ENCODE results near the gene JARID2.

Gene JARID2

DNA sequence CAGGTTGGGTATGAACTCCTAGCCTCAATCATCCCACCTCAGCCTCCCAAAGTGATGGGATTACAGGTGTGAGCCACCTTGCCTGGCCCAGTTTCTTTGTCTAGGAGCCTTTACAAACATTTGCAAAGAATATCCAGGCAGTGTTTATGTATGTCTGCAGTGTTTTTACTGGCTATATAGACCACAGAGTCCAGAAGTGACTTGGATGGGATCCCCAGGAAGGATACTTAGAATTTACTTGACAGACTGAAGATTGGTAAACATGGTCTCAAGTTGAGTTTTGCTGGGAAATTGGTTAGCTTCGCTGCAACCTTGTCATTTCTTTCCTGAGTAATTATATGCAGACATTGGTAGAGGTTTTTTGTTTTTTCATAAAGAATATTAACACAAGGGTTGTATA lies 23.8 kb downstream of the JARID2 start:
- Histone ChIP-seq H3K9me3 (ENCODE audit: severe bottlenecking) (no peaks in the 10 kb centered on the region), H3K27me3 (ENCODE audit: insufficient read depth, low read depth, severe bottlenecking) (no peaks in the 10 kb centered on the region)

GRCh38 chr6:15270402-15270801 lies 24.5 kb downstream of the JARID2 start:
- no peak for DNase-seq
- TF ChIP-seq CTCF (IDR thresholded peaks at IDR 0.05; ENCODE audit: low read depth, low read length): no peak
- Histone ChIP-seq H3K36me3 (no peaks in the 10 kb centered on the region; the same call in 1 of the 2 replicates), H3K27ac (no peak overlapping the region), H3K27me3 (ENCODE audit: insufficient read depth, low read depth, severe bottlenecking) (no peaks in the 10 kb centered on the region), H3K4me3 (ENCODE audit: low read depth, low read length) (no peak overlapping the region), H3K9me3 (ENCODE audit: severe bottlenecking) (no peaks in the 10 kb centered on the region)

More for the DNA sequence above, 23.8 kb downstream of the JARID2 start:
- no peaks in the 10 kb centered on the region; the same call in 1 of the 2 replicates for H3K36me3 ChIP-seq
- DNase-seq: no peak
- no peak for TF ChIP-seq CTCF (IDR thresholded peaks at IDR 0.05; ENCODE audit: low read depth, low read length)
- no peak overlapping the region for H3K27ac ChIP-seq
- no peak overlapping the region for H3K4me3 ChIP-seq (ENCODE audit: low read depth, low read length)

DNA sequence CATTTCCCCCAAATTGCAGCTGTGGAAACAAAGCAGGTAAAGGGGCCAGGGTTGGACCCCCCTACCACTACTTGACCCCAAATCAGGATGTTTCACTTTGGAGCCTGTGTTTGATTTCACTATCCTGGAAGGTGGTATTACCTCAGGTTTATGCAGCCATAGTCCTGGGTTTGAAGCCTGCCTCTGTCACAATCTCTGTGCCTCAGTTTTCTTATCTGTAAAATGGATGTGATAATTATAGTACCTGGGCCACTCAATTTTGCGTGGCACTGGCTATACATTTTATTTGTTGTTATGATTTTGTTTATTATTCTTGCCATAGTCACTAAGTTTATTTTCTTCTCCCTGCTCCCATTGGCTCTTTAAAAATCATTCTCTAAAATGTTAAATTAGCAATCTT lies 26.7 kb downstream of the JARID2 start:
- Histone ChIP-seq H3K27ac (no peak overlapping the region), H3K4me3 (ENCODE audit: low read depth, low read length) (no peak overlapping the region), H3K9me3 (ENCODE audit: severe bottlenecking) (no peaks in the 10 kb centered on the region), H3K27me3 (ENCODE audit: insufficient read depth, low read depth, severe bottlenecking) (no peaks in the 10 kb centered on the region), H3K36me3 (no peaks in the 10 kb centered on the region)
- TF ChIP-seq CTCF (IDR thresholded peaks at IDR 0.05; ENCODE audit: low read depth, low read length): no peak
- DNase-seq: no peak

DNA sequence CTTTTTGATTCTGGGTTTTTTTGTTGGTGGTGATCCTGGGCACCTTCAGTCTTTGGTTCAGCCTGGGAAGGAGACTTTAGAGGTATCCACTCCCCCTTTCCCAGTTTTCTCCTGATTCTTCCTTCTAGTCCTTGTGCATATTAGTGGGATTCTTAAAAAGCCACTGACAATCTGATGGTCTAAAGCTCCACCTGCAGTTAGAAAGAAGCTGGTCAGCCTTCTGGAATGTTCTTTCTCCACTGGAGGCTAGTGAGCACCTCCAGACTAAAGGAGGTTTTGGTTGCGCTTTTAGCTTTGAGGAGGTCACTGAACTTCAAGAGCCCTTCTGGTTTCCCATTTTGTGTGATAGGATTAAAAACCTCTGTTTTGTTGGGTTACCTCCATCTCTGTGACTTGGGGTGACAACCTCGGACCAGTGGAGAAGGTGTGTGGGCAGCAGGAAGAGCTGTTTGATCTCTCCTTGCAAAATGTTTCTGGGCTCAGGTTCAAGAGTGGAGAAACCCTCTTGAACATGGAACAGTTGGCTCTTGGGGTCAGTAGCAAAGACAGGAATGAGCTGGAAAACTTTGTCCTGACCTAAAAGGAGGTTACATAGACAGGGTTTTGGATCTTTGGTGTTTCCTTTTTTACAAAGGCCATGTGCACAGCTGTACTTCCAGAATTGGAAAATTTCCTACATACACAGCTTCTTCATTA lies 29.0 kb downstream of the JARID2 start:
- Histone ChIP-seq H3K9me3 (ENCODE audit: severe bottlenecking) (no peaks in the 10 kb centered on the region), H3K27me3 (ENCODE audit: insufficient read depth, low read depth, severe bottlenecking) (no peaks in the 10 kb centered on the region), H3K27ac (no peak overlapping the region), H3K36me3 (no peaks in the 10 kb centered on the region), H3K4me3 (ENCODE audit: low read depth, low read length) (no peak overlapping the region)
- DNase-seq: no peak
- TF ChIP-seq CTCF (IDR thresholded peaks at IDR 0.05; ENCODE audit: low read depth, low read length): no peak

DNA sequence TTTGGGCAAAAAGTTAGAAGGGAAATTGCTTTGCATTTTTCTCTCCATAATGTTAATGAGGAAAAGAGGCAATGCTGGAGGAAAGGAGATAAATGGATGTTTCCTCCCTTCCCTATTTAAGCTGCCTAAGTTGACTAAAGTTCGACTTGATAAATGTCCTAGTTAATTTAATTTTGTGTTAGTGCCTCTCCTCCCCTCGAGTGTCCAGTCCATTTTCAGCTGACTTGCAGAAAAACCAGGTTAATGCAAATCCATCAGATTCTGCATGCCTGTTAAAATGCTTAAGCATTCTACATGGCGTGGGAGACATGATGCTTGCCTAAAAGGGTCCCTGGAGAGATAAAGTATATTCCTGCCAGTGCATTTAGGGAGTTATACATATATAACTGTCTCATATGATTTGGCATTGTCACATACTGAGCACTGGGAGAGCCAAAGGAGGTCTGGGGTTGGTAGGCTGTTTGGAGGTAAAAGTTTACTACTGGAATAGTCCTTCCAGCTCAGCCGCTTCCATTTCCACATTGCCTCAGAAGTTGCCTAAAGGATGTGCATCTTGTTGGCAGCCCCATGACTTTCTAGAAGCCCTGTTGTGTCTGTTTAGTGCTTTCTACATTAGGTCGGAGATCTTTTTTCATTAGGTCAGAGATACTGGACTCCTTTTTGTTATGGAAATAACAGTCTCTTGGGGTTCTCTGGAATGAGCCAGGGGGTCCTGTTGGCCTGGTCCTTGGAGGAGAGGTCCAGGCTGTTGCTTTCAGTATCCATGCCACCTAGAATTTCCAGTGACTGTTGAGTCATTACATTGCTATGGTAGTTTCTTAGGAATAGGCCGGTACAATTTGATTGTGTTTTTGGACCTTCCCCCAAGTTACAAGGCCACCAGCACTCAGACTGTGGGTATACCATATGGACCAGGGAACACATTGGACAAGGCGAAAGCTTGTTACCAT lies 30.4 kb downstream of the JARID2 start:
- H3K4me3 ChIP-seq (ENCODE audit: low read depth, low read length): no peak overlapping the region
- H3K36me3 ChIP-seq: no peaks in the 10 kb centered on the region
- H3K27me3 ChIP-seq (ENCODE audit: insufficient read depth, low read depth, severe bottlenecking): no peaks in the 10 kb centered on the region
- no peaks in the 10 kb centered on the region for H3K9me3 ChIP-seq (ENCODE audit: severe bottlenecking)
- TF ChIP-seq CTCF (IDR thresholded peaks at IDR 0.05; ENCODE audit: low read depth, low read length): no peak
- no peak overlapping the region for H3K27ac ChIP-seq
- no peak for DNase-seq
